Transverse colon (tissue), 3 donors: ENCODE data around the gene ENOX1.
A peak's percentile ranks its signal among the peaks of the same experiment; 100 is the strongest.

Source experiments
- EP300 ChIP-seq: sonication (generic); formaldehyde crosslinking; IDR thresholded peaks from one replicate; pipeline ENCODE4 v1.6.1; 2017; ENCODE audit warnings: antibody characterized with exemption, low read depth
- POLR2A ChIP-seq: fragments of 450-650 bp; IDR thresholded peaks from one replicate; pipeline ENCODE4 v1.6.1; 2016; ENCODE audit warnings: antibody characterized with exemption, mild to moderate bottlenecking, moderate library complexity
- TF ChIP-seq, protein P1 (sequence below), 5 experiments: fragments of 200-600 bp in 3 of 5; fragments of 450-650 bp in 2 of 5; sonication (generic) in 3 of 5; IDR thresholded peaks; 1 replicate in 2 of 5; 2 replicates in 3 of 5; pipeline ENCODE4 v1.5.1; 2016 to 2017; ENCODE audit warnings: antibody characterized with exemption in 5 of 5, inconsistent platforms in 3 of 5, mild to moderate bottlenecking in 2 of 5, moderate library complexity in 1 of 5

DNA sequence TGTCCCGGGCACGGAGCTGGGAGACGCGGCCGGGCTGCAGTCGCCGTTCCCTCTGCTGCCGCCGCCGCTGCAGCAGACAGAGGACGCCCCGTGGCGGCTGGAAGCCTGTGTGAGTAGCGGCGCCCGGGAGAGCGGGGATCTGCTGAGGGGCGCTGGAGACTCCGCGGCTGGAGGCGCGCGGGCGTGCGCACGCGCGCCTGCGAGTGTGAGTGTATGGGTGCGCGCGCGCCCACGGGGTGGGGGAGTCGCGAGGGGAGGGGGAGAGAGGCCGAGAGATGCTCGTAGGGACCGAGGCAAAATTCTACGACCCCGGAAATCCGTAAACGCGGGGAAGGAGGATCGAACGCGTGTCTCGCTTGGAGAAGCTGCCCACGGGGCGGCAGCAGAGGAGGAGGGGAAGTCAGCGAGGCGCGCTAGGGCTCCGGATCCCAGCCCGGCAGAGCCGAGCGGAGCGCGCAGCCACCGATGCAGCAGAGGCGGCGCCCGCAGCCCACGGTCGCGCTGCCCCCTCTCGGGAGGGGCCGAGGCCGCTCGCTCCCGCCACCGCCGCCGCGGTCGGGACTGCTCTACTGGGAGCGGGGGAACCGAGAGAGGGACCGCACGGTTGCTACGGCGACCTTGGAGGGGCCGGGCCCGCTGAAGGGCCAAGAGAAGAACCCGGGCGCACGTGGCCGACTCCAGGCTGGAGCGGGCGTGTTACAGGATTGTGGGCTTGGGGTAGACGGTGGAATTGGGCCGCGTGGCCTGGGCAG lies at the start of gene ENOX1:
- no peak for TF ChIP-seq EP300
- TF ChIP-seq POLR2A, result no peak
- TF ChIP-seq, protein P1, sequence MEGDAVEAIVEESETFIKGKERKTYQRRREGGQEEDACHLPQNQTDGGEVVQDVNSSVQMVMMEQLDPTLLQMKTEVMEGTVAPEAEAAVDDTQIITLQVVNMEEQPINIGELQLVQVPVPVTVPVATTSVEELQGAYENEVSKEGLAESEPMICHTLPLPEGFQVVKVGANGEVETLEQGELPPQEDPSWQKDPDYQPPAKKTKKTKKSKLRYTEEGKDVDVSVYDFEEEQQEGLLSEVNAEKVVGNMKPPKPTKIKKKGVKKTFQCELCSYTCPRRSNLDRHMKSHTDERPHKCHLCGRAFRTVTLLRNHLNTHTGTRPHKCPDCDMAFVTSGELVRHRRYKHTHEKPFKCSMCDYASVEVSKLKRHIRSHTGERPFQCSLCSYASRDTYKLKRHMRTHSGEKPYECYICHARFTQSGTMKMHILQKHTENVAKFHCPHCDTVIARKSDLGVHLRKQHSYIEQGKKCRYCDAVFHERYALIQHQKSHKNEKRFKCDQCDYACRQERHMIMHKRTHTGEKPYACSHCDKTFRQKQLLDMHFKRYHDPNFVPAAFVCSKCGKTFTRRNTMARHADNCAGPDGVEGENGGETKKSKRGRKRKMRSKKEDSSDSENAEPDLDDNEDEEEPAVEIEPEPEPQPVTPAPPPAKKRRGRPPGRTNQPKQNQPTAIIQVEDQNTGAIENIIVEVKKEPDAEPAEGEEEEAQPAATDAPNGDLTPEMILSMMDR (IDR thresholded peaks at IDR 0.05), result peak in 1 of 5 experiments; percentile 15
